DND-41 (cell line): ENCODE measurements around the gene TLN1.

Source experiments
- ATAC-seq: fragments of 200-7000 bp; cut with Tn5 transposase; 3 replicates; pipeline ENCODE4 v1.9.1; 2021; ENCODE audit warnings: low read depth; ENCODE audit not compliant: insufficient read depth
- DNase-seq: peaks from one replicate; pipeline ENCODE4 v3.0.0-alpha.2; 2020
- H2AFZ ChIP-seq: 2 replicates; pipeline ENCODE4 v1.6.0; 2012; ENCODE audit warnings: low read depth, low read length
- H3K27ac ChIP-seq: 2 replicates; pipeline ENCODE4 v1.5.1; 2012; ENCODE audit warnings: low read length, inconsistent platforms
- H3K27me3 ChIP-seq: fragments of 200-600 bp; sonication (generic); 2 replicates; pipeline ENCODE4 v1.6.0; 2012; ENCODE audit warnings: low read length, mild to moderate bottlenecking, inconsistent platforms; ENCODE audit not compliant: insufficient read depth, poor library complexity
- H3K36me3 ChIP-seq: 2 replicates; pipeline ENCODE4 v1.5.1; 2012; ENCODE audit warnings: low read length, inconsistent platforms; ENCODE audit not compliant: insufficient read depth
- H3K4me1 ChIP-seq: 2 replicates; pipeline ENCODE4 v1.5.1; 2012; ENCODE audit warnings: mild to moderate bottlenecking, low read length; ENCODE audit not compliant: insufficient read depth
- H3K4me2 ChIP-seq: 2 replicates; pipeline ENCODE4 v1.6.0; 2012; ENCODE audit warnings: mild to moderate bottlenecking, moderate library complexity, low read length, inconsistent platforms; ENCODE audit not compliant: insufficient read depth
- H3K4me3 ChIP-seq, 2 experiments: fragments of 200-600 bp in 1 of 2; shearing (Covaris generic) in 1 of 2; 2 replicates each; pipeline ENCODE4 v1.5.1; 2012 to 2016; ENCODE audit warnings: inconsistent platforms in 2 of 2, low read length in 2 of 2, mild to moderate bottlenecking in 2 of 2, low read depth in 1 of 2, moderate library complexity in 1 of 2
- H3K79me2 ChIP-seq: 2 replicates; pipeline ENCODE4 v1.6.0; 2012; ENCODE audit warnings: low read length, inconsistent platforms; ENCODE audit not compliant: insufficient read depth
- H3K9ac ChIP-seq: 2 replicates; pipeline ENCODE4 v1.6.0; 2012; ENCODE audit warnings: low read depth, mild to moderate bottlenecking, inconsistent platforms, low read length, moderate library complexity
- H3K9me3 ChIP-seq: 2 replicates; pipeline ENCODE4 v1.5.1; 2012; ENCODE audit warnings: low read length, moderate library complexity, mild to moderate bottlenecking, inconsistent platforms; ENCODE audit not compliant: insufficient read depth, severe bottlenecking
- H4K20me1 ChIP-seq: 2 replicates; pipeline ENCODE4 v1.6.0; 2012; ENCODE audit warnings: low read length; ENCODE audit not compliant: insufficient read depth
- CTCF ChIP-seq: IDR thresholded peaks from 2 replicates; pipeline ENCODE4 v1.5.1; 2012; ENCODE audit warnings: borderline replicate concordance, low read length, moderate library complexity, mild to moderate bottlenecking; ENCODE audit not compliant: poor library complexity, severe bottlenecking; ENCODE audit errors: extremely low read depth
- EZH2 ChIP-seq: IDR thresholded peaks from 3 replicates; pipeline ENCODE4 v1.6.1; 2012; ENCODE audit warnings: borderline replicate concordance, low read depth, mild to moderate bottlenecking, moderate library complexity, low read length, inconsistent platforms; ENCODE audit not compliant: severe bottlenecking

Gene TLN1

GRCh38 chr9:35732185-35732799 is at the start of gene TLN1, which contains the start of gene CREB3:
Gene TLN1 (minus strand): TSS chr9:35732195. CDS start chr9:35725694, 6,501 bp downstream.
Gene CREB3 (plus strand): TSS chr9:35732666. CDS start chr9:35732773, 107 bp downstream.
- TF ChIP-seq EZH2 = no peak
- TF ChIP-seq CTCF = peak; percentile 39
- Histone ChIP-seq H3K4me1 (peaks cover 56% of the 10 kb centered on the region), H4K20me1 (peaks cover 34% of the 10 kb centered on the region), H3K9ac (peak within 1 kb of the TSS; percentile 74), H3K27ac (peak within 1 kb of the TSS; percentile 76), H3K27me3 (no peaks in the 10 kb centered on the region), H3K9me3 (no peaks in the 10 kb centered on the region), H3K4me3 (peak within 1 kb of the TSS; percentile 94 to 95), H3K79me2 (peaks cover 61% of the 10 kb centered on the region), H3K36me3 (peaks cover 47% of the 10 kb centered on the region), H2AFZ (peak within 1 kb of the TSS; percentile 71), H3K4me2 (peak within 1 kb of the TSS; percentile 93)
- DNase-seq (peak; percentile 98), ATAC-seq (peak; percentile 91)

- Histone ChIP-seq H3K4me1 (no peaks in the 10 kb centered on the region), H3K9me3 (no peaks in the 10 kb centered on the region), H3K9ac (no peak overlapping the region), H3K4me2 (no peak overlapping the region), H3K36me3 (peaks cover 8% of the 10 kb centered on the region; the same call in 1 of the 2 replicates), H3K79me2 (no peaks in the 10 kb centered on the region), H4K20me1 (no peaks in the 10 kb centered on the region), H3K27me3 (no peaks in the 10 kb centered on the region), H3K4me3 (no peak overlapping the region), H3K27ac (no peak overlapping the region), H2AFZ (no peak overlapping the region)
- TF ChIP-seq EZH2 (no peak), CTCF (no peak)
- DNase-seq (no peak), ATAC-seq (no peak)
These were observed 49.1 kb upstream of the TLN1 start for GRCh38 chr9:35781066-35781465.

GRCh38 chr9:35778496-35778895 is 46.5 kb upstream of the TLN1 start:
- DNase-seq (no peak), ATAC-seq (no peak)
- TF ChIP-seq EZH2 = no peak
- no peak for TF ChIP-seq CTCF
- Histone ChIP-seq H3K4me3 (no peak overlapping the region), H3K36me3 (peaks cover 2% of the 10 kb centered on the region; the same call in 1 of the 2 replicates), H3K79me2 (no peaks in the 10 kb centered on the region; the same call in 1 of the 2 replicates), H4K20me1 (no peaks in the 10 kb centered on the region), H2AFZ (no peak overlapping the region), H3K9me3 (no peaks in the 10 kb centered on the region), H3K9ac (no peak overlapping the region), H3K27ac (no peak overlapping the region), H3K4me1 (no peaks in the 10 kb centered on the region), H3K27me3 (no peaks in the 10 kb centered on the region), H3K4me2 (no peak overlapping the region)
